T follicular helper cell (primary cell): Measurements from ENCODE around the gene CDR2L.

Experiments used
- DNase-seq: peaks from one replicate; pipeline ENCODE4 v3.0.0-alpha.2; 2020; ENCODE audit warnings: low read depth
- total RNA-seq, 2 experiments: gene quantifications; one replicate each; lab custom pipeline; 2026; lab: John Stamatoyannopoulos, UW

Gene CDR2L
- 0.17 to 0.24 reads per million in 2 experiments for total RNA-seq

GRCh38 chr17:74987418-74987908 is at the start of gene CDR2L:
Gene CDR2L, plus strand, starts transcription at chr17:74987632. Its CDS starts 412 bp downstream, at chr17:74988044.
- peak; percentile 91 for DNase-seq

GRCh38 chr17:74938194-74938950 is 49.1 kb upstream of the CDR2L start:
- no peak for DNase-seq

- DNase-seq, result no peak
These were observed 47.9 kb upstream of the CDR2L start for GRCh38 chr17:74939534-74939933.

DNA sequence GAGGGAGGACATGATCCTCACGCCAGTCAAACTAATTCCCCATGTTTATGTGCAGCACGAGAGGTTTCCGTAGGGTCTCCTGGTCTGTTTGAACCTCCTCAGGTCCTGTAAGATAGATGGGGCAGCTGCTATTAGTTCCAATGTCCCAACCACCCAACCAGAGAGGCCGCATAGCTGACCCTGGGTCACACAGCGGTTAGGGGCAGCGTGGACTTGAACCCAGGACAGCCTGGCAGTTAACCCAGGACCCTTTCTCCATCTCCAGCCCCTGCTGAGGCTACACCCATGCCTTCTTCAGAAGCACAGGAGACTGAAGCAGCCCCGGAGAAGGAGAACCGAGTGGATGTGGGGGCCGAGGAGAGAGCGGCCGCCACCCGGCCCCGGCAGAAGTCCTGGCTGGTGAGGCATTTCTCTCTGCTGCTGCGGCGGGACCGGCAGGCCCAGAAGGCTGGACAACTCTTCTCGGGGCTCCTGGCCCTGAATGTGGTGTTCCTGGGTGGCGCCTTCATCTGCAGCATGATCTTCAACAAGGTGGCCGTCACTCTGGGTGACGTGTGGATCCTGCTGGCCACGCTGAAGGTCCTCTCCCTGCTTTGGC is 46.2 kb upstream of the CDR2L start:
- no peak for DNase-seq

DNA sequence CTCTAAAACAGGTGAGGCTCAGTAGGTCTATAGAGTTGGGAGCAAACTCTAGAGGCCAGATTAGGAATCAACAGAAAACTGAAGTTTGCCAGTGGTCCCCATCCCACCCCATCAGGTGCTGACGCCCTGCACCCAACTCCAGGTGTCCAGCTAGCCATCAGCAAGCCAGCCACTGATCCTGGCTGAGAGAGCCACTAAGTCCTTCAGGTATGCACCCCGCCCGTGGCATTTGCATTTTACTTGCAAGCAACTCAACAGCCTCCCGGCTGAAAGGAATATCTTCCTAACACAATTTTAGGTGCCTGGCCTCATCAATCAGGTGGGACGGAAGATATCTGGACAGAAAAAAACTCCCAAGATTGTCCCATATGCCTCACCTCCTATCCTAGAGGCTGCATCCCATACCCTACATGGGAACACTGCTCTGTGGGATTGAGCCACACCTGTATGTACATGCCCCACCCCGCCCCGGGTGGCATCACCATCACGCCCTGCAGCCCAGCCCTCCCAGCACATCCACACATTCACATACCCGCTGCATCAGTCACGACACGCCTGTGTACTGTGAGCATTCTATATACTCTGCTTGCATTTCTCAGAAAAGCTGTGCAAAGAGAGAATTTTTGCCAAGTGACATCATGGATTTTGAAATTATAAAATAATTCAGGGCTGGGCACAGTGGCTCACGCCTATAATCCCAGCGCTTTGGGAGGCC is 43.5 kb upstream of the CDR2L start:
- DNase-seq, result no peak

DNA sequence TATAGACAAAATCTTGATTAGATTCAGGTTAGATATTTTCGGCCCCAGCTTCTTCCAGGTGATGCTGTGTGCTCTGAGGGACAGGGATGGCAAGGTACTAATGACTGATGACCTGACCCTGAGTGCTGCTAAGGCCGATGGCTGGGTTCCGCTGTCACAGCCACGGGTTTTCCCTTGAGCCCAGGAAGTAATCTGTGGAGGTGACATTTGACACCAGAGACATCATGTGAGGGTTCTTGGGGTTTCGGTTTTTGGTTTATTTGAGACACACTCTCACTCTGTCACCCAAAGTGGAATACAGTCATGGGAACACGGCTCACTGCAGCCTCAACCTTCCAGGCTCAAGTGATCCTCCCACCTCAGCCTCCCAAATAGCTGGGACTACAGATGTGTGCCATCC is 41.9 kb upstream of the CDR2L start:
- no peak for DNase-seq

DNA sequence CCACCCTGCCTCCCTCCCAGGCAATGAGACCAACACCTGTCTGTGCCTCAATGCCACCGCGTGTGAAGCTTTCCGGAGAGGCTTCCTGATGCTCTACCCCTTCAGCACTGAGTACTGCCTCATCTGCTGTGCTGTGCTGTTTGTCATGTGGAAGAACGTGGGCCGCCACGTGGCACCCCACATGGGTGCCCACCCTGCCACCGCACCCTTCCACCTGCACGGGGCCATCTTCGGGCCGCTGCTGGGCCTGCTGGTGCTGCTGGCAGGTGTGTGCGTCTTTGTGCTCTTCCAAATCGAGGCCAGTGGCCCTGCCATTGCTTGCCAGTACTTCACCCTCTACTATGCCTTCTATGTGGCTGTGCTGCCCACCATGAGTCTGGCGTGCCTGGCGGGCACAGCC is 40.8 kb upstream of the CDR2L start:
- DNase-seq, result no peak

- DNase-seq, result no peak
These were observed 40.2 kb upstream of the CDR2L start for GRCh38 chr17:74947041-74947754.

- no peak for DNase-seq
These were observed 37.8 kb upstream of the CDR2L start for GRCh38 chr17:74949455-74950115.

DNA sequence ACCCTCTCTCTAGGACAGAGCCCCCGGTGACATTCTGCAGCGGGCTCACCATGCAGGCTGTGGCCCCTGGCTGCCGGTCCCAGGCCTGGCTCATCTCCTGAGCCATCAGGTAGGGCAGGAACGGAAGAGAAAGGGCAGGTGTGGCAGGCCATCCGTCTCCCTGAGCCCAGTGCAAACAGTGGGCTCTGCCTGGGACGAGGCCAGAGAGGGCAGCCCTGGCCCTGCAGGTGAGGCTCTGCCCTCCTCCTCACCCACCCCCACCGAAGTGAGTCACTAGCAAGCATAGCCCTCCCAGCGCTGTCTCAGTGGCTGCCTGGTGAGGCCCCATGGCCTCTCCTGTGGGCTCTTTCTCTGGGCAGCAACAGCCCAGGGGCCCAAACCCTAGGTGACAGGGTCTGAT is 37.2 kb upstream of the CDR2L start:
- no peak for DNase-seq

GRCh38 chr17:74951065-74951464 is 36.4 kb upstream of the CDR2L start:
- DNase-seq, result no peak

DNA sequence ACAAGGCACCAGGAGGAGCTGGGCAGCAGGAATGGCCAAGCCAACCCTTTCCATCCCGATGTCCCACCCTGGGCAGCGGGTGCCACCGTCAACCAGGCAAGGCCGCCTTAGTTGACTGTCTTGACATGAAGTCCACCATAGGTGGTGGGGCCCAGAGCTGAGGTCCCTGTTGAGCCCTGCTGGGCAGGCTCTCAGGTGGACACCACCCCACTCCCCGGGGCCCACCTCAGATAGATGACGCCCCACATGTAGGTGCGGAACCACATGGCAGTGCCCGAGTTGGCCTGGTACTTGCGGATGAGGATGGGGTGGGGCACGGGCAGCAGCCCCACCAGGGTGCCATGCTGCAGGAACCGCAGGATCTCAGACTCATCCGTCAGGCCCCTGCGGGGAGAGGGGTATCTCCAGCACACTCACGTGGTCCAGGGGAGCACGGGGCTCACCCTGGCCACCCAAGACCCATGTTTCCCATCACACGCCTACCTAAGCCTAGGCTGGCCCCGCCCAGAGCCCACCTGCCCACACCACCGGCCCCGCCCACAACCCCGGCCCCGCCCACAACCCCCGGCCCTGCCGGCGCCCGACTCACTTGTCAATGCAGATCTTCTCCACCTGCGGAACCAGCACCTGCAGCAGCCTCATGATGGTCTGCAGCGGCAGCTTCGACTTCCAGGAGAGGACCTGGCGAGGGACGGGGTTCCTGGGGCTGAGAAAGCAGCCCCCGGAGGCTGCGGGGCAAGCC is 35.6 kb upstream of the CDR2L start:
- DNase-seq, result no peak

GRCh38 chr17:74952431-74953133 is 34.9 kb upstream of the CDR2L start:
- DNase-seq, result no peak

DNA sequence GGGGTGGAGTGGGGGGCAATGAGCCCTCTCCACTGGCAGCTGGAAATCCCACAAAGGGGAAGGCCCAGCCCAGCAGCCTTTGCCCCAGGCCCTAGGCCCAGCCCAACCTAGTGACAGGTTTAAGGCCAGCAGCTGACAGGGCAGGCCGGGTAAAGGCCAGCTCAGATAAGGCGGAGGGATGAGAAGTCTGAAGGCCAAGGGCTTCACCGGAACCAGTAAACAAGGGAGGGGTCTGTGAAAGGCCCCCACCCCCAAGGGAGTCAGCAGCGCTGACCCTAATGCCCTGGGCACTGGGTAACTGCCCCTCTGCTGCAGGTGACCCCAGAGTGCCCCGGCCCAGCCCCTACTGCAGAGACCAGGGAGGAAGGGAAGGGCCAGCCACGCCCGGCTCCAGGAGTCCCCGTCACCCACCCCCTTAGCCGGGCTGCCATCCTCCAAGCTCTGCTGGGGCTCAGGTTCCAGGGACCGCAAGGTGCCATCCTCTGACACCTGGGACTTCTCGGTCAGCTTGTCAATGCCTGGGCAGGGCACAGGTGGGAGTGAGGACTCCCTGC is 34.2 kb upstream of the CDR2L start:
- DNase-seq, result no peak

- no peak for DNase-seq
These were observed 33.3 kb upstream of the CDR2L start for GRCh38 chr17:74954115-74954514.

GRCh38 chr17:74954665-74955421 is 32.6 kb upstream of the CDR2L start:
- no peak for DNase-seq

DNA sequence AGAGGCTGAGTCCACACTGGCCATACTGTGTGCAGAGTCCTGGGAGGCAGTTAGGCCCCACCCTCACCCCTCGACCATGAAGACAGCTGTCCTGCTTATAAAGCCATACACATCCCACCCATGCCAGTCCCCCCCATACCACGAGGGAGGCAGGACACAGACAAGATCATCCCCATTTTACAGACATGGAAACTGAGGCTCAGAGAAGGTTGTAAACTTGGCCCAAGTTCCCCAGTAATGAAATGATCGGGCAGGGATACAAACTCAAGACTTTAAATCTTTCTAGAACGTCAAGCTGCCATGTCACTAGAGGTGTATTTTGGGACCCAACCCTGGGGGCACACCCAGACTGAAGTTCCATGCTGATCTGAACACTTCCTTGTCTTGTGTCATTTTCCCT is 31.3 kb upstream of the CDR2L start:
- DNase-seq, result no peak

DNA sequence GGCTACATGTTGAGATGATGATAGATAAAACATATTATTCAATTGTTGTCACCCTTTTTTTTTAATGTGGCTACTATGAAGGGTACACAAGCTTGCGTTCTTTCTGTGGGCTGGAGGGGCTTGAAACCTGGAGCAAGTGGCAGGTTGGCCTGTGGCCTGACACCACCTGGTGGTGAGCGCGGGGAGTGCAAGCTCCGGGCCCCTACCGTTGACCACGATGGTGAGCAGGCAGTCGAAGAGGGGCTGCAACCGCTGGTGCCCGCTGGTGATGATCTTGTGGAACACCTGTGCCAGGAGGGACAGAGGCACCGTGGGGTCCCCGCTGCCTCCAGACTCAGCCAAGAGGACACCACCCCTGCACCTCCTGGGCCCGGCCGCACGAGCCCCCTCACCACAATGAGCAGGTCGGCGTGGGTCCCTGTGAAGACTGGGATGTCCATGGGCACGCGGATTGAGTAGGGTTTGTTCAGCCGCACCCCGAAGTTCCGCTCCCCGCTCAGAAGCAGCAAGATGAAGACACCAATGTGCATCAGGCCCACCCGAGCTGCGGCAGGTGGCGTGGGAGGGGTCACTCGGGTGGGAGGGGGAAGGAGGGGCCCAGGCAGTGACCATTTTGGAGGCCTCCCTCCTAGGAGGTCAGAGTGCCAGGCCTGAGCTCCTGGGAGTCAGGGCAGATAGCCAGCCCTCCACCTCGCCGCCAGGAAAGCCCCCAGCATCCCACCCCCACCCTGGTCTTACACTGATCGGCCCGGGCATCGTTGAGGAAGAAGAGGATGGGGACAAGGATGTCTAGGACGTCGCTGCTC is 29.3 kb upstream of the CDR2L start:
- peak; percentile 63 for DNase-seq
